ENCODE results near the gene PCDHGC3. TPM values are rescaled to one million over a fixed set of nuclear protein-coding genes. Genes with fewer than 3 reads are reported as not detected.
A peak's percentile ranks its signal among the peaks of the same experiment; 100 is the strongest.

Gene PCDHGC3
- total RNA-seq, 1 experiment from 2014 or later, result 29.1 TPM

- TF ChIP-seq ZNF512 (CRISPR knock-in tag; IDR thresholded peaks at IDR 0.05; ENCODE audit: borderline replicate concordance), result no peak
- 0 out of 2 replicates have a peak, but pooled peaks have one; percentile 26 for TF ChIP-seq ZNF317 (CRISPR knock-in tag; IDR thresholded peaks at IDR 0.05; ENCODE audit: borderline replicate concordance, low read depth)
- TF ChIP-seq SMAD4 (CRISPR knock-in tag; IDR thresholded peaks at IDR 0.05), result no peak
- TF ChIP-seq FOXP1 (CRISPR knock-in tag; IDR thresholded peaks at IDR 0.05; ENCODE audit: borderline replicate concordance), result no peak; the same call in 1 of the 2 replicates
- TF ChIP-seq CREM (CRISPR knock-in tag; IDR thresholded peaks at IDR 0.05), result no peak
- TF ChIP-seq ZNF416 (CRISPR knock-in tag; IDR thresholded peaks at IDR 0.05), result no peak
- TF ChIP-seq ARID4B (CRISPR knock-in tag; IDR thresholded peaks at IDR 0.05; ENCODE audit: borderline replicate concordance), result no peak
- TF ChIP-seq ZNF263 (CRISPR knock-in tag; IDR thresholded peaks at IDR 0.05; ENCODE audit: low read depth), result no peak
- no peak for TF ChIP-seq ZNF121 (CRISPR knock-in tag; IDR thresholded peaks at IDR 0.05)
- TF ChIP-seq ZNF219 (CRISPR knock-in tag; IDR thresholded peaks at IDR 0.05; ENCODE audit: borderline replicate concordance), result no peak
- TF ChIP-seq ZMAT4 (CRISPR knock-in tag; IDR thresholded peaks at IDR 0.05), result no peak
- peak; percentile 16; the same call in 1 of the 2 replicates for TF ChIP-seq CREB1 (CRISPR knock-in tag; IDR thresholded peaks at IDR 0.05)
- TF ChIP-seq ATF6 (CRISPR knock-in tag; IDR thresholded peaks at IDR 0.05), result no peak
- TF ChIP-seq JUN (CRISPR knock-in tag; IDR thresholded peaks at IDR 0.05), result no peak
- no peak for TF ChIP-seq NFE2L1 (CRISPR knock-in tag; IDR thresholded peaks at IDR 0.05)
- TF ChIP-seq ZNF425 (CRISPR knock-in tag; conservative IDR thresholded peaks at IDR 0.05), result no peak
- no peak for TF ChIP-seq FOXP4 (CRISPR knock-in tag; IDR thresholded peaks at IDR 0.05)
- TF ChIP-seq NFATC4 (CRISPR knock-in tag; IDR thresholded peaks at IDR 0.05), result no peak
- TF ChIP-seq ZNF671 (CRISPR knock-in tag; IDR thresholded peaks at IDR 0.05), result no peak
- TF ChIP-seq ELF4 (CRISPR knock-in tag; IDR thresholded peaks at IDR 0.05; ENCODE audit: low read depth), result no peak
- TF ChIP-seq USF2 (CRISPR knock-in tag; IDR thresholded peaks at IDR 0.05), result no peak; the same call in 1 of the 2 replicates
- no peak for TF ChIP-seq NFYB (CRISPR knock-in tag; conservative IDR thresholded peaks at IDR 0.05; ENCODE audit: low read depth)
- no peak for TF ChIP-seq PREB (CRISPR knock-in tag; IDR thresholded peaks at IDR 0.05; ENCODE audit: borderline replicate concordance)
- no peak for TF ChIP-seq JAZF1 (CRISPR knock-in tag; IDR thresholded peaks at IDR 0.05)
Observed at GRCh38 chr5:141492168-141492885, 16.6 kb downstream of the PCDHGC3 start (continued).

Data from WTC11 (cell line).